Lower lobe of right lung (tissue), 2 donors: ENCODE results near the gene C1orf56. TPM values are rescaled to one million over a fixed set of nuclear protein-coding genes. Genes with fewer than 3 reads are reported as not detected.

Experiments
- ATAC-seq, 2 donors: fragments of 200-7000 bp; cut with Tn5 transposase; one replicate each; pipeline ENCODE4 v1.9.1; 2020 to 2022; ENCODE audit warnings: mild to moderate bottlenecking in 2 of 2, moderate library complexity in 2 of 2
- DNase-seq: peaks from one replicate; pipeline ENCODE4 v3.0.0-alpha.2; 2020
- H3K27ac ChIP-seq: fragments of 200-600 bp; one replicate; pipeline ENCODE4 v1.8.0; 2022
- H3K27me3 ChIP-seq: fragments of 200-600 bp; one replicate; pipeline ENCODE4 v1.8.0; 2022; ENCODE audit warnings: low read depth
- H3K36me3 ChIP-seq: fragments of 200-600 bp; one replicate; pipeline ENCODE4 v1.8.0; 2022; ENCODE audit warnings: mild to moderate bottlenecking
- H3K4me1 ChIP-seq: fragments of 200-600 bp; one replicate; pipeline ENCODE4 v1.8.0; 2022
- H3K4me3 ChIP-seq: fragments of 200-600 bp; one replicate; pipeline ENCODE4 v1.8.0; 2022; ENCODE audit warnings: mild to moderate bottlenecking
- H3K9me3 ChIP-seq: fragments of 200-600 bp; one replicate; pipeline ENCODE4 v1.8.0; 2022
- intact Hi-C: fragments of 100-400 bp; cut with DNase I; formaldehyde crosslinking; loops from one replicate; pipeline ENCODE4 v1.11.0; 2022
- total RNA-seq: library from RNA; stranded (reverse); fragmentation: NEBNext Ultra II Directional; extraction: Animal tissue kit (Norgen Biotek cat#: 25700); gene quantifications from one replicate; pipeline ENCODE4 v1.2.1, GENCODE V29; 2021
- TF ChIP-seq, protein P1 (sequence below): fragments of 200-600 bp; IDR thresholded peaks from one replicate; pipeline ENCODE4 v1.8.0; 2022; ENCODE audit warnings: antibody characterized with exemption, mild to moderate bottlenecking
- donor health status: DM: no; HTN: yes; CAD: no; lungs with severe emphysema.

The C1orf56 gene
- total RNA-seq, 1 donor from 2014 or later: 4.8 TPM

DNA sequence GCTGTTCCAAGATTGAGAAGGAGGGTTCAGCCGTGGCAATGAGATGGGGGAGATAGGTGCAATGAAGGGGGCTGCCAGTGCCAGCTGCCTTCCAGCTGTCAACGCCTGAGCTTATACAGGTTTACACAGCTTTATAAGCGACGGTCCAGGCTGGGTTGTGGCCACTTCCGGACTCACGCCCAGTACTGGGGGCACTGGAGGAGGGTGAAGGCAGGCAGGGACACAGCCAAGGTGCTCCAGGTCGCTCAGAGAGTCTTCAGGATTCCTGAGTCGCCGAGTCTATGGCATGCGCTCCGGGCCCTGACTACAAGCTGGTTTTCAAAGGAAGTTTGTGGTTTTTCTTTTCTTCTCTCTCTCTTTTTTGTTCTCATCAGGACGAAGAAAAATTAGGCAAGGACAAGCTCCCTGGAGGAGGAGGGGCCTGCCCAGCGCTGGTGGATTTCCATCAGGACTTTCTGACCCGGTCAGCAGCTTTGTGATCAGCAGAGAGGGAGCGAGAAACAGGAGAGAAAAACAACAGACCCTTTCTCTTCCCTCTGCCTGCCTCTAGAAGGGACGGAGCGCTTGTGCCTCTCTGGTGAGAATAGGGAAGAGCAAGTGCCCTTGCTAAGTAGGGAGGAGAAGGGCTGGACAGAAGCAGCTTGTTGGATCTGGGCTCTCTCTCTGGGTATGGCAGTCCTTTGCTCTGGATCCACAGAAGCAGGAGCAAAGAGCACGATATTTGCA lies 41.1 kb upstream of the C1orf56 start, which contains the start of gene MINDY1:
TSS of gene MINDY1 (minus strand) at position 576 of the 726 bp plus-strand sequence. CDS start 4,285 bp downstream, outside the sequence.
- Histone ChIP-seq H3K27ac (peak within 1 kb of the TSS; percentile 91), H3K4me3 (peak within 1 kb of the TSS; percentile 78), H3K4me1 (peaks cover 79% of the 10 kb centered on the region), H3K27me3 (no peaks in the 10 kb centered on the region), H3K9me3 (no peaks in the 10 kb centered on the region), H3K36me3 (peaks cover 10% of the 10 kb centered on the region)
- TF ChIP-seq, protein P1, sequence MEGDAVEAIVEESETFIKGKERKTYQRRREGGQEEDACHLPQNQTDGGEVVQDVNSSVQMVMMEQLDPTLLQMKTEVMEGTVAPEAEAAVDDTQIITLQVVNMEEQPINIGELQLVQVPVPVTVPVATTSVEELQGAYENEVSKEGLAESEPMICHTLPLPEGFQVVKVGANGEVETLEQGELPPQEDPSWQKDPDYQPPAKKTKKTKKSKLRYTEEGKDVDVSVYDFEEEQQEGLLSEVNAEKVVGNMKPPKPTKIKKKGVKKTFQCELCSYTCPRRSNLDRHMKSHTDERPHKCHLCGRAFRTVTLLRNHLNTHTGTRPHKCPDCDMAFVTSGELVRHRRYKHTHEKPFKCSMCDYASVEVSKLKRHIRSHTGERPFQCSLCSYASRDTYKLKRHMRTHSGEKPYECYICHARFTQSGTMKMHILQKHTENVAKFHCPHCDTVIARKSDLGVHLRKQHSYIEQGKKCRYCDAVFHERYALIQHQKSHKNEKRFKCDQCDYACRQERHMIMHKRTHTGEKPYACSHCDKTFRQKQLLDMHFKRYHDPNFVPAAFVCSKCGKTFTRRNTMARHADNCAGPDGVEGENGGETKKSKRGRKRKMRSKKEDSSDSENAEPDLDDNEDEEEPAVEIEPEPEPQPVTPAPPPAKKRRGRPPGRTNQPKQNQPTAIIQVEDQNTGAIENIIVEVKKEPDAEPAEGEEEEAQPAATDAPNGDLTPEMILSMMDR: peak; percentile 55
- intact Hi-C loops: no loop called here
- ATAC-seq (peak; percentile 68 to 70), DNase-seq (peak; percentile 73)

DNA sequence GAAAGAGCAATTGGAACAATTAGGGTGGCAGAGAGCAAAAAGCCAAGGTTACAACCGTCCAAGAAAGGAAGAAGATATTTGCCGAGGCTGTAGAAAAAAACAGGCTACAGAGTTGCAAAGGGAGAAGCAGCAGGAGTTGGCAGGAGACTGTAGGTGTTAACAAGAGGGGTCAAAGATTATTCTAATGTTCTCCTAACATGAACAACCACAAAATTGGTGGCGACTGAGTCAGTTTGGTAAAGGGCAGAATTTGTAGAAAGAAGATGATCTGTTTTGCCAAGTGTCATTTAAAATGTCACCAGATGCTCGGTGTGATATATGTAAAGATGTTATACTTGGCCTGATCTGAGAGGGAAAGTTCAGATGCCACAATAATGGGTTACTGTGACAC lies 39.7 kb upstream of the C1orf56 start:
- H3K9me3 ChIP-seq: no peaks in the 10 kb centered on the region
- H3K4me3 ChIP-seq: peak overlapping the region; percentile 78
- no peaks in the 10 kb centered on the region for H3K27me3 ChIP-seq
- intact Hi-C loops: no loop called here
- H3K27ac ChIP-seq: peak overlapping the region; percentile 91
- DNase-seq: no peak
- no peak for ATAC-seq
- TF ChIP-seq, protein P1: no peak
- H3K4me1 ChIP-seq: peaks cover 80% of the 10 kb centered on the region
- no peaks in the 10 kb centered on the region for H3K36me3 ChIP-seq

DNA sequence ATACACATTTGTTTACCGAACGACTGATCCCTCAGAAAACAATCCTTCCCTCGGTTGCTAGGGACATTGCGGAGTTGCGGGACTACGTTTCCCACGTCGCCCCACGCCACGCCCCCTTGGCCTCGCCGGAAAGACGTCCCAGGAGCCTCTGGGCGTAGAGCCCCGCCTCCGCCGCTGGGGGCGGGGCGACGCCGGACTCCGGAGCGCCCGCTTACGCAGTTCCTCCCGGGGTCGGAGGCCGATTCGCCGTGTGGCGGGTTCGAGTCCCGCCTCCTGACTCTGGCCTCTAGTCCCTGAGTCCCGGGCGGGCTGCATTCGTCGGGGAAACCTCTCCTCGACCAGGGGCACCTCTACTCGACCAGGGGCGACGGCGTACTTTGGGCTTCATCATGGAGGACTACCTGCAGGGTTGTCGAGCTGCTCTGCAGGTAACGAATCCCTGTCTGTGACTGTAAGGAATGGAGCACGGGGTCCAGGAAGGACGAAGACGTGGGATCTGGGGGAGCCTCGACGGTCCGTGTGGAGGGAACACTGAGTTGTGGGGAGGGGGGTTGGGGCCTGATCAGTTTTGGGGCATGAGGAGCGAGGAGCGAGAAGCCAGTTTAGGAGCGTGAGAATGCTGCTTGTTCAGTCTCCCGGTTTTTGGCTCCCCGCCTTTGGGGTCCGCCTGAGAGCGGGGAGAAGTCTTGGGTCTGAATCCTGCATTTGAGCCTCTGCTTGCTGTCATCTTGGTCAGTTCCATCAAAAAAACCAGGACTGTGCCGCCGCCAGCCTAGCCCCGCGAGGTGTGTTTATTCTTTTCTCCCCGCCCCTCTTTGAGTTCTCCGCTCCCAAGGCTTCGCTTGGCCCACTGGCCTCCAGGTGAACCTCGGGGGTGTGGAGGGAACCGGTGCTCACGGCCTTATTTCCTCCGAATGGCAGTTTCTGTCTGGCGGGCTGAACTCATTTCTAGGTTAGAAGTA lies 39.0 kb upstream of the C1orf56 start, which contains the start of gene PRUNE1:
TSS of gene PRUNE1 (plus strand) at position 206 of the 962 bp plus-strand sequence. CDS start at position 390, 184 bp downstream.
- Histone ChIP-seq H3K36me3 (no peaks in the 10 kb centered on the region), H3K27me3 (no peaks in the 10 kb centered on the region), H3K4me3 (peak within 1 kb of the TSS; percentile 78), H3K9me3 (no peaks in the 10 kb centered on the region), H3K4me1 (peaks cover 80% of the 10 kb centered on the region), H3K27ac (peak within 1 kb of the TSS; percentile 91)
- ATAC-seq: peak; percentile 95 to 97
- peak; percentile 99 for DNase-seq
- intact Hi-C loops: no loop called here
- TF ChIP-seq, protein P1: no peak

DNA sequence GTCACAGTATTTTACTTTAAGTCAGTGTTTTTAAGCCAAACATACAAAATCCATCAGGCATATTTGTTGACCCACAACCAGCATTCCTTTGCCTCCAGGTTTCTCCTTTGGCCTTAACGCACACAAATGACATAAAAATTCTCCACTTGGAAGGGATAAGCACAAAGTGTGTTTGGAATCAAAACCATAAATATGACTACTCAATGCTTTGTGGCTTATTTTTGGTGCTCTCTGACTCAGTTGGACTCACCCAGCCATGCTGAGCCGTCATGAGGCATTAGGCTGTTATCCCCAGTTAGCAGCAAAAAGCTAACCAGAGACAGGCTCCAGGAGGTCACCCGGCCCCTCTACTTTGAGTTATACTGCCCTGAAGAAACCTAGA lies 38.4 kb upstream of the C1orf56 start:
- intact Hi-C loops: no loop called here
- no peaks in the 10 kb centered on the region for H3K36me3 ChIP-seq
- H3K27ac ChIP-seq: peak overlapping the region; percentile 91
- DNase-seq: no peak
- ATAC-seq: no peak
- H3K4me3 ChIP-seq: peak overlapping the region; percentile 78
- TF ChIP-seq, protein P1: no peak
- H3K9me3 ChIP-seq: no peaks in the 10 kb centered on the region
- H3K4me1 ChIP-seq: peaks cover 78% of the 10 kb centered on the region
- H3K27me3 ChIP-seq: no peaks in the 10 kb centered on the region

DNA sequence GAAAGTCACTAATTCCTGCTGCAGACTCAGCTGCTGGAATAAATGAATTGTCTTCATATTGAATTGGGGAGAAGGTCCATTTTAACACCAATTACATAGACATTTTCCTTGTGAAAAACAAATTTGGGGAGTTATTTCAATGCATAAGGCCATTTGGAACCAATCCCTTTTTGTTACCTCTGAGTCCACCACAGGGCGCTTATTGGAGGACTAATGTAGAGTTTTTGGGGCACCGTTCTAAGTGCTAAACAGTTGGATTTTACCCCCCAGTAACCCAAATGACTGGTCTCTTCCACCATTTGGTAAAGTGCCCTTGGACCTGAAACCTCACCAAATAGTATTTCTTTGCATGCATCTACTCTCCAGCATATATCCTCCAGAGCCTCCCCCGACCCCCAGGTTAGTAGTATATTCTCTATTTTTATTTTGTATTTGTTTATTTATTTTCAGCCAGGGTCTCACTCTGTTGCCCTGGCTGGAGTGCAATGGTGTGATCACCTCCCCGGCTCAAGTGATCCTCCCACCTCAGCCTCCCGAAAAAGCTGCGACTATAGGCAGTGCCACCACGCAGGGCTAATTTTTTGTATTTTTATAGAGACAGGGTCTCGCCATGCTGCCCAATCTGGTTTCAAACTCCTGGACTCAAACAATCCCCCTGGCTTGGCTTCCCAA lies 37.7 kb upstream of the C1orf56 start:
- peak overlapping the region; percentile 78 for H3K4me3 ChIP-seq
- intact Hi-C loops: no loop called here
- H3K27me3 ChIP-seq: no peaks in the 10 kb centered on the region
- TF ChIP-seq, protein P1: no peak
- H3K27ac ChIP-seq: no peak overlapping the region
- no peaks in the 10 kb centered on the region for H3K9me3 ChIP-seq
- no peaks in the 10 kb centered on the region for H3K36me3 ChIP-seq
- DNase-seq (no peak), ATAC-seq (no peak)
- H3K4me1 ChIP-seq: peaks cover 72% of the 10 kb centered on the region
